Skin of body (tissue), 2 donors: Measurements from ENCODE around the gene BACH1. TPM values are rescaled to one million over a fixed set of nuclear protein-coding genes. Genes with fewer than 3 reads are reported as not detected.
"Not testable (repeated sequence)": the region's sequence is repeated elsewhere in the genome, so short reads cannot be mapped to it uniquely, and the experiment has no call there.

Source experiments
- DNase-seq: peaks from one replicate; lab custom pipeline; 2025; lab: John Stamatoyannopoulos, UW
- total RNA-seq: library from RNA; depleted of rRNA; stranded (reverse); fragments of >200 nt; gene quantifications from one replicate; pipeline ENCODE4 v1.2.3, GENCODE V29; 2014

BACH1 gene
- total RNA-seq, 1 donor from 2014 or later: 97.7 TPM

GRCh38 chr21:29343519-29343918 lies 44.8 kb downstream of the BACH1 start:
- no peak for DNase-seq

GRCh38 chr21:29346281-29346680 lies 47.6 kb downstream of the BACH1 start:
- DNase-seq: no peak

GRCh38 chr21:29346771-29347170 lies 48.0 kb downstream of the BACH1 start:
- no peak for DNase-seq

GRCh38 chr21:29347274-29347681 lies 48.6 kb downstream of the BACH1 start:
- DNase-seq: no peak

GRCh38 chr21:29349702-29350101 lies 51.0 kb downstream of the BACH1 start:
- DNase-seq: no peak

- no peak for DNase-seq
Measured at GRCh38 chr21:29350246-29350779, 51.6 kb downstream of the BACH1 start.

GRCh38 chr21:29351691-29352090 lies 53.0 kb downstream of the BACH1 start:
- no peak for DNase-seq

- not testable (repeated sequence) for DNase-seq
Measured at GRCh38 chr21:29355043-29355710, 56.5 kb downstream of the BACH1 start.

GRCh38 chr21:29356291-29356690 lies 57.6 kb downstream of the BACH1 start:
- not testable (repeated sequence) for DNase-seq

GRCh38 chr21:29356810-29357209 lies 58.1 kb downstream of the BACH1 start:
- DNase-seq: not testable (repeated sequence)

- DNase-seq: no peak
Measured at GRCh38 chr21:29359718-29360117, 61.0 kb downstream of the BACH1 start.

- DNase-seq: no peak
Measured at GRCh38 chr21:29360799-29361765, 62.4 kb downstream of the BACH1 start.

- DNase-seq: no peak
Measured at GRCh38 chr21:29362758-29363157, 64.0 kb downstream of the BACH1 start.

- no peak for DNase-seq
Measured at GRCh38 chr21:29365661-29366265, 67.0 kb downstream of the BACH1 start.

- no peak for DNase-seq
Measured at GRCh38 chr21:29366532-29366931, 67.8 kb downstream of the BACH1 start.

GRCh38 chr21:29367335-29367734 lies 68.6 kb downstream of the BACH1 start:
- no peak for DNase-seq

- DNase-seq: no peak
Measured at GRCh38 chr21:29368906-29369305, 70.2 kb downstream of the BACH1 start.

- DNase-seq: no peak
Measured at GRCh38 chr21:29371464-29371863, 72.7 kb downstream of the BACH1 start.

- peak; percentile 56 for DNase-seq
Measured at GRCh38 chr21:29372063-29372802, 73.5 kb downstream of the BACH1 start.

GRCh38 chr21:29374481-29374880 lies 75.8 kb downstream of the BACH1 start:
- no peak for DNase-seq

- DNase-seq: no peak
Measured at GRCh38 chr21:29376556-29376955, 77.8 kb downstream of the BACH1 start.
